HG03565 (cell line): ENCODE measurements around the gene FBXL15.
A peak's percentile ranks its signal among the peaks of the same experiment; 100 is the strongest.
"Not testable (repeated sequence)": the region's sequence is repeated elsewhere in the genome, so short reads cannot be mapped to it uniquely, and the experiment has no call there.

Experiments used
- ATAC-seq: cut with Tn5 transposase; IDR thresholded peaks from one replicate; pipeline ENCODE4 v1.9.1; 2021; ENCODE audit warnings: mild to moderate bottlenecking, moderate library complexity; ENCODE audit not compliant: unreplicated experiment

The FBXL15 gene

GRCh38 chr10:102452672-102453340 lies 32.2 kb downstream of the FBXL15 start:
- ATAC-seq = no peak

GRCh38 chr10:102453502-102453901 lies 32.9 kb downstream of the FBXL15 start:
- ATAC-seq = no peak

- ATAC-seq = not testable (repeated sequence)
These were observed 34.2 kb downstream of the FBXL15 start for GRCh38 chr10:102454662-102455487.

- ATAC-seq = no peak
These were observed 35.3 kb downstream of the FBXL15 start for GRCh38 chr10:102455893-102456471.

GRCh38 chr10:102457591-102458150 lies 37.0 kb downstream of the FBXL15 start:
- ATAC-seq = no peak

GRCh38 chr10:102458656-102459055 lies 38.0 kb downstream of the FBXL15 start:
- ATAC-seq = no peak

GRCh38 chr10:102460836-102461186 lies 40.2 kb downstream of the FBXL15 start:
- ATAC-seq = peak; percentile 14

GRCh38 chr10:102461187-102462054 lies 40.8 kb downstream of the FBXL15 start:
- ATAC-seq = peak; percentile 73

GRCh38 chr10:102462512-102463054 lies 41.9 kb downstream of the FBXL15 start:
- no peak for ATAC-seq

- no peak for ATAC-seq
These were observed 43.3 kb downstream of the FBXL15 start for GRCh38 chr10:102463983-102464382.

- no peak for ATAC-seq
These were observed 44.8 kb downstream of the FBXL15 start for GRCh38 chr10:102465466-102465865.

- no peak for ATAC-seq
These were observed 46.7 kb downstream of the FBXL15 start for GRCh38 chr10:102467318-102467717.

GRCh38 chr10:102467971-102468438 lies 47.4 kb downstream of the FBXL15 start:
- no peak for ATAC-seq

GRCh38 chr10:102468683-102469082 lies 48.0 kb downstream of the FBXL15 start:
- no peak for ATAC-seq

GRCh38 chr10:102470579-102471546 lies 50.2 kb downstream of the FBXL15 start:
- no peak for ATAC-seq
